ENCODE measurements around the gene DVL2. TPM values are rescaled to one million over a fixed set of nuclear protein-coding genes. Genes with fewer than 3 reads are reported as not detected.

DVL2 gene
- total RNA-seq, 1 donor from 2014 or later, result 79.1 TPM

DNA sequence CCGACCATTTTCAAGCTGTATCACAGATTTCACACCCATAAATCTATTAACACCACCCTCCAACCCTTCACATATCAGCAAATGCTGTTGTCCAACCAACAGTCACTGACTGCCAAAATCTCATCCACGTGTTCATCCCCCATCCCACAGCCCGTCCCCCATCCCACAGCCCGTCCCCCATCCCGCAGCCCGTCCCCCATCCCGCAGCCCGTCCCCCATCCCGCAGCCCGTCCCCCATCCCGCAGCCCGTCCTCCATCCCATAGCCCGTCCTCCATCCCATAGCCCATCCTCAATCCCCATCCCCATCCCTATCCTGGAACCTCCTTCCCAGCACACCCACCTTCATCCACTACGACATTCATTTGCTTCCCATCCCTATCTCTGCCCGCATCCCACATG is 28.8 kb downstream of the DVL2 start:
- no peak for TF ChIP-seq CTCF (IDR thresholded peaks at IDR 0.05; ENCODE audit: partially characterized antibody, unreplicated experiment)
- DNase-seq, result no peak
- peaks cover 40% of the 10 kb centered on the region for H3K4me1 Mint-ChIP-seq (ENCODE audit: low read depth, unreplicated experiment)

DNA sequence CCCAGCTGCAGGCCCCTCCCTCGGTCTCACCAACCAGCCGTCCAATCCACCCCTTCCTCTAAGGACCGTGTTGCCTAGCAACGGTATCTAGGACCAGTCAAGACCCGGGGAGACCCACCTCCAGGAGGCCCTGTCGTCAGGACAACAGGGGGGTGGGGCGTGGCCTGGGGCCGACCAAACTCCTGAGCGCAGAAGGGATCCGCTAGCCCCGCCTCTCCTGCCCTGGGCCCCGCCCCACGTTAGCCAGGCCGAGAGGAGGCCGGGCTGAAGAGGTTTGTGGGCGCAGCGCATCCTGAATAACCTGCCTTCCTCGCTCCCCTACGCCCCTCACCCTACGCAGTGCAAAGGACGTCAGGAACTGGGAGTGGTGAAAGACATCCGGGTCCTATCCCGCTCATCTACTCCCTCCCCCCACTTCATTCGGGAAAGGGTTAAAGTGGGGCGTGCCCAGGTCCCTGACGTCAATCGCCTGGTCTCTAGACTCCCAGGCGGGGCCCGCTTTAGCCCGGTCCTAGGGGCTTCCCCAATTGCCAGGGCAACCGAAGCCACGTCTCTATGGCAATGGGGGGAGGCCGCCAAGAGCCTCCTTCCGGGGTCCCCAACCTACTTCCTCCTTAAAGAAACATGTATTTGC is 29.4 kb downstream of the DVL2 start:
- peak overlapping the region; percentile 85 for H3K4me3 Mint-ChIP-seq (ENCODE audit: unreplicated experiment)
- no peaks in the 10 kb centered on the region for H3K36me3 Mint-ChIP-seq (ENCODE audit: unreplicated experiment)
- TF ChIP-seq CTCF (IDR thresholded peaks at IDR 0.05; ENCODE audit: partially characterized antibody, unreplicated experiment), result no peak
- peaks cover 40% of the 10 kb centered on the region for H3K4me1 Mint-ChIP-seq (ENCODE audit: low read depth, unreplicated experiment)
- DNase-seq, result peak; percentile 98
- H3K9me3 Mint-ChIP-seq (ENCODE audit: unreplicated experiment), result peaks cover 17% of the 10 kb centered on the region
- H3K27ac Mint-ChIP-seq (ENCODE audit: unreplicated experiment), result peak overlapping the region; percentile 98
- peaks cover 23% of the 10 kb centered on the region for H3K27me3 Mint-ChIP-seq (ENCODE audit: unreplicated experiment)

More for the DNA sequence above, 28.8 kb downstream of the DVL2 start:
- H3K36me3 Mint-ChIP-seq (ENCODE audit: unreplicated experiment), result no peaks in the 10 kb centered on the region
- peaks cover 17% of the 10 kb centered on the region for H3K9me3 Mint-ChIP-seq (ENCODE audit: unreplicated experiment)
- H3K27me3 Mint-ChIP-seq (ENCODE audit: unreplicated experiment), result peaks cover 24% of the 10 kb centered on the region
- H3K27ac Mint-ChIP-seq (ENCODE audit: unreplicated experiment), result peak overlapping the region; percentile 98
- H3K4me3 Mint-ChIP-seq (ENCODE audit: unreplicated experiment), result peak overlapping the region; percentile 85

- Mint-ChIP-seq H3K9me3 (ENCODE audit: unreplicated experiment) (peaks cover 17% of the 10 kb centered on the region), H3K27ac (ENCODE audit: unreplicated experiment) (peak overlapping the region; percentile 98), H3K4me1 (ENCODE audit: low read depth, unreplicated experiment) (peaks cover 40% of the 10 kb centered on the region), H3K4me3 (ENCODE audit: unreplicated experiment) (peak overlapping the region; percentile 85), H3K27me3 (ENCODE audit: unreplicated experiment) (peaks cover 21% of the 10 kb centered on the region), H3K36me3 (ENCODE audit: unreplicated experiment) (no peaks in the 10 kb centered on the region)
- DNase-seq, result peak; percentile 73
- TF ChIP-seq CTCF (IDR thresholded peaks at IDR 0.05; ENCODE audit: partially characterized antibody, unreplicated experiment), result no peak
Measured at GRCh38 chr17:7204336-7204735, 30.0 kb downstream of the DVL2 start.

DNA sequence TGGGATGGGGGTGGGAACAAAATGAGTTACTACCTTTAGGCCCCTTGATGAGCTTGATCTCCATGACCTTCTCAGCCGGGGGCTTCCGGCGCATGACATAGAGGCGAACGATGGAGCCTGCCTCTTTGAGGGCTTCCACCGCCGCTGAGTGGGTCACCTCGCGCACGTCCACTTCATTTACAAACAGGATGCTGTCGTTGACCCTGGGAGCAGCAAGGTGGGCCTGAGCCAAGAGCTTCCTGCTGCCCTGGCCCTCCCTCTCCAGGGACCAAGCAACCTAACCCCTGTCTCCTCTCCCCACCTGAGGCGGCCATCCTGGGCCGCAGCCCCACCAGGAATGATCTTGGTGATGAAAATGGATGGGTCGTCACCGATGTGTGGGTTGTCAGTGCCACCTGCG is 30.9 kb downstream of the DVL2 start:
- DNase-seq, result no peak
- no peak for TF ChIP-seq CTCF (IDR thresholded peaks at IDR 0.05; ENCODE audit: partially characterized antibody, unreplicated experiment)
- H3K4me1 Mint-ChIP-seq (ENCODE audit: low read depth, unreplicated experiment), result peaks cover 34% of the 10 kb centered on the region
- no peaks in the 10 kb centered on the region for H3K36me3 Mint-ChIP-seq (ENCODE audit: unreplicated experiment)
- H3K27ac Mint-ChIP-seq (ENCODE audit: unreplicated experiment), result peak overlapping the region; percentile 98
- peaks cover 17% of the 10 kb centered on the region for H3K9me3 Mint-ChIP-seq (ENCODE audit: unreplicated experiment)
- peaks cover 21% of the 10 kb centered on the region for H3K27me3 Mint-ChIP-seq (ENCODE audit: unreplicated experiment)
- peak overlapping the region; percentile 85 for H3K4me3 Mint-ChIP-seq (ENCODE audit: unreplicated experiment)

DNA sequence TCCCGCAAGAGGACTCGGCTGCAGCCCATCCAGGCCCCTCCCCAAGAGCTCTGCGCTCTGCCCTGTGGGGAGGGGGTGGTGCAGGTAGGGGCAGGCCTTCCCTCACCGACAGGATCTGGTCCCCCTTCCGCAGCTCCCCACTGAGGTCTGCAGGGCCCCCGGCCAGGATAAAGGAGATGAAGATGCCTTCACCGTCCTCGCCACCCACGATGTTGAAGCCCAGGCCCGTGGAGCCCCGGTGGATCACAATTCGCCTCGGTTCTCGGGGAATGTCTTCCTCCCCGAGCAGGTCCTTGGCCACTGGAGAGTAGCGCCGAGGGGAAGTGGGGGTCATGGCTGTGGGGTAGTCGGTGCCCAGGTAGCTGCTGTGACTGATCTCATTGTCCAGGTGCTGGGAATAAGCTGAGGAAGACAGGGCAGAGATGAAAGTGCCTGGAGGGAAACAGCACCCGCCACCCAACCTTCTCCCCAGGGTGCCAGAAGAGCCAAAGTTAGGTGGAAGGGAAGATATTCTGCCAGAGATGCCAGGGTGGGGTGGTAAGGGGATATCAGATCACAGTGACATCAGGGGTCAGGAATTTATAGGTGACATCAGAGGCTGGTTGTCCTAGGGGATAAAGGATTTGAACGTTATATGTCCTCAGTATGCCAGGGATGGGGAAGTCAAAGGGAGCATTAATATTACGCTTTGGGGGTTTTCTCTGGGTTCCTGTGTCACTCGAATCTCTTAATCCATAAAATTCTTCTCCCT is 37.5 kb downstream of the DVL2 start:
- H3K27ac Mint-ChIP-seq (ENCODE audit: unreplicated experiment), result no peak overlapping the region
- H3K4me3 Mint-ChIP-seq (ENCODE audit: unreplicated experiment), result no peak overlapping the region
- H3K27me3 Mint-ChIP-seq (ENCODE audit: unreplicated experiment), result peaks cover 12% of the 10 kb centered on the region
- TF ChIP-seq CTCF (IDR thresholded peaks at IDR 0.05; ENCODE audit: partially characterized antibody, unreplicated experiment), result no peak
- no peaks in the 10 kb centered on the region for H3K36me3 Mint-ChIP-seq (ENCODE audit: unreplicated experiment)
- peaks cover 30% of the 10 kb centered on the region for H3K4me1 Mint-ChIP-seq (ENCODE audit: low read depth, unreplicated experiment)
- no peak for DNase-seq
- peaks cover 10% of the 10 kb centered on the region for H3K9me3 Mint-ChIP-seq (ENCODE audit: unreplicated experiment)
